Activated CD4-positive, alpha-beta T cell treated with anti-CD3 and anti-CD28 coated beads, Interleukin-2, amount 50 U/mL, for 24 hours (primary cell): ENCODE measurements around the gene SLC6A15.

Experiments
- DNase-seq, 2 donors: peaks; one replicate each; pipeline ENCODE4 v3.0.0-alpha.2; 2020; ENCODE audit warnings: low read depth in 1 of 2, low spot score in 1 of 2

SLC6A15 gene

DNA sequence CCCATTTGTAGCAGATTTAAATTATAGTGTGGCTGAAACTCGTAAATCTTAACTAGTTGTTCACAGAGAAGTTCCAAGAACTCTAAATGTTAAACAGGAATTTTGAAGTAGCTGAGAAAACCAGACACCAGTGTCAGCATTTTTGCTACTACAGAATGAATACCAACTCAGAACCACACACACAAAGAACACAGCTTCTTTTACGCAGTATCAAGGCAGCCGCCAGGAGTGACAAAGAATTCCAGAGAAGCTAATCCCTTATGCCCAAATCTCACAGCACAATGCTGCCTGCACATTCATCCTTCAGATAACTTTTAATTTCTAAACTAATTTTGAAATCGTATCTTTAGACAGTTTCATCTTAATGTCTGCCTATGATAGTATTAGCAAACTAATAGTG is 37.4 kb downstream of the SLC6A15 start:
- no peak for DNase-seq

DNA sequence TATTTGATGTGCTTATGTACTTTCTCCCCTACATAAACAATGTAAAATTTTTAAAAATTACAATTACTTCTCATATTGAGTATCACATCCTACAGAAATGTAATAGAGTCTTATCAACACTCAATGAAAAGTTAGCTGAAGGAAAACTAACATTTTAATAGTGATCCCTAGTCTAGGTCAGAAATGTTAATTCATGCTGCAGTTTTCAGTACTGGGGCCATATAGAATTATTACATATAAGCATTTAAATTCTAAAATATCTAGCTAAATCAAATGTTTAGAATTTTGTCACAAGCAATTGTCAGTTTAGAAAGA is 37.8 kb downstream of the SLC6A15 start:
- no peak for DNase-seq

DNA sequence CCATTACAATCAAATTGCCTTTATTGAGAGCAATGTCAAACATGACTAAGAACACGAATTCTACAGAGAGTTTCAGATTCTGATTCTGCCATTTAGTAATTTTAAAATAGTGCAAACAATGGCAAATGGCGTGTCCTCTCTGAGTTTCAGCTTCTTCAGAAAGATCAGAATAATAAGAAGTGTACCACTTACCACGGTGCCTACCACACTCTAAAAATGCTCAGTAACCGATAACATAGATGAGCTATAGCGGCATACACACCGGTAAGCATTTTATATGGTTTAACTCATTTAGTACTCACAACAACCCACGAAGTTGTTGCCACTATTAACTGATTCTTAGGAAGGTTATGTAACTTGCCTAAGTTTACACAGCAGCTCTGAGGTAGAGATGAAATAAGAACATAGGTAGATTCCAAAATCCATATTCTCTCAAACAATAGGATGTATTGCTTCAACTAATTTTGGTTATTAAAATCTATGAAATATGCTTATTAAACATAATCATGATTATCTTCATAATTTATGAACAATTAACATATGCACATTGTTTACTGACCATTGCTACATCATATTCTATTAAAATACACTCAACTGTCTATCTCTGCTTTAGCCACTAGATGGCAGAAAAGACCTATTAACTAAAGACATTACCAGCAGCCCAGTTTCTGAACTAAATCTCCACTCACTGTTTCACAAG is 38.3 kb downstream of the SLC6A15 start:
- DNase-seq, result no peak

DNA sequence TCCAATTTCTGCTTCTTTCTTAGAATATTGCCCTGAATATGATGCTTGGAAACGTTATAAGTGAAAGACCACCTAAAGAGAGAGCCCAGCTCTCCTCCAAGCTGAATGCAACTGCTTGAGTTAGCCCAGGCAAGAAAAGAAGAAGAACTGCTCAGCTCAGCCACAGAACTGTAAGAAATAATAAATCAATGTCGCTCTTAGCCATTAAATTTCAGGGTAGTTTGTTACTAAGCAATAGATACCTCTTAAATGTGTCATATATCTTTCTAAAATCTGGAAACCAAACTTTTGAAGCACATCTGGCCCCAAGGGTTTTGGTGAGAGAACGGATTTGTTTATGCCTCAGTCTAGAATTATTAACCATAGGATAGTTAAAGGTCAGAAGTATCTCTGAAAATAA is 50.4 kb downstream of the SLC6A15 start:
- no peak for DNase-seq

DNA sequence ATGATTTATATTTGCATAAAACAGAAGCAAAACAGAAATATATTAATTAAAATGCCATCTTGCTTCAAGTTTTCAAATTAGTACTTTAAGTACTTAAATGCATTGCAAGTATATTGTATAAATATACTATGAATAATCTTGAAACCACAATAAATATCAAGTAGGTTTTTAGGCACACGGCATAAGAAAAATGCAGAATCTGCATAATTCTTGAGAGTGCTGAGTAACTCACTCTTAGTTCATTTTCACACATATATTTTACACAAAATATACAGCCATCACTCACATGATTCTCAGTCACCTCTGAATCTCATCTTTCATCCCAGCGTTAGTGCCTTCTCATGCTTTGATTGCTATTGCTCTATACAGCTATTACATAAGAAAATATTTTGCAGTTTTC is 51.9 kb downstream of the SLC6A15 start:
- no peak for DNase-seq

DNA sequence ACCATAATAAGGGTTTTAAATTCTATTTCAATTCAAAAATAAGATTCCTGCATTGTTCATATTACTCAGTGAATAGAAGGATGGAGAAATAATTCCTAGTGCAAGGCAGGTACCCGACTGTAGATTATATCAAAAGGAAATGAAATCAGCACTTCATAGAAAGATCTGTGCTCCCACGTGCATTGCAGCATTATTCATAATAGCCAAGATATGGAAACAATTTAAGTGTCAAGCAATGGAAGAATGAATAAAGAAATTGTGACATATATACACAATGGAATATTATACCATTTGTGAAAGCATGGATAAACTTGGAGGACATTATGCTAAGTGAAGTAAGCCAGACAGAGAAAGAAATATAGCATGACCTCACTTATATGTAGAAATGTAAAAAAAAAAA is 53.8 kb downstream of the SLC6A15 start:
- no peak for DNase-seq

DNA sequence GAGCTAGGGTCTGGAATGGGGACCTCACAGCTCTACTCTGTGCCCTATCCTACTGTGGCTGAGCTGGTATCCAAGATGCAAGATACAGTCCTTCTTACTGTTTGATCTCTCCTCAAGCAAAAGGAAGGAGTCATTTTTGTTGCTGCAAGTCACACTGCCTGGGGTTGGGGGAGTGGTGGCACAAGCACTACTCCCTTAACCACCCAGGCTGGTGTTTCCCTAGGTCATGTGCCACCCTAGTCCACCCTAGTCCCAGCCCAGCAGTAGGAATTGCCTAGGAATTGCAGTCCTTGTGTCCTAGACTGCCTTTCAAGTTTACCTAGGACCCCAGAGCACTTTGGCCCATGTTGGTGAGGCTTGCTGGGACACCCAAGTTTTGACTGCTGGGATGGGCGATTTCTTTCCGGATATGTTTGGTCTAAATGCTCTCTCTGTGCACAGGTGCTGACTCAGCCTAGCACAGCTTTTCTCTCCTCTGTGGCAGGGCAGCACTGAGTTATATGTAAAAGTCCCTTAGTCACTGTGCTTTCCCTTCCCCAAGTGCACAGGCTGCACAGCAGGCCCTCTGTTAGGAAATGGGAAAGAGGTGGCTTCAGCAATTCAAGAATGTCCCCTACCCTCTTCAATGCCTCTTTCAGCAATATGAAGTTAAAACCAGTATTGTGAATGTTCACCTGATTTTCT is 54.9 kb downstream of the SLC6A15 start:
- DNase-seq, result no peak

DNA sequence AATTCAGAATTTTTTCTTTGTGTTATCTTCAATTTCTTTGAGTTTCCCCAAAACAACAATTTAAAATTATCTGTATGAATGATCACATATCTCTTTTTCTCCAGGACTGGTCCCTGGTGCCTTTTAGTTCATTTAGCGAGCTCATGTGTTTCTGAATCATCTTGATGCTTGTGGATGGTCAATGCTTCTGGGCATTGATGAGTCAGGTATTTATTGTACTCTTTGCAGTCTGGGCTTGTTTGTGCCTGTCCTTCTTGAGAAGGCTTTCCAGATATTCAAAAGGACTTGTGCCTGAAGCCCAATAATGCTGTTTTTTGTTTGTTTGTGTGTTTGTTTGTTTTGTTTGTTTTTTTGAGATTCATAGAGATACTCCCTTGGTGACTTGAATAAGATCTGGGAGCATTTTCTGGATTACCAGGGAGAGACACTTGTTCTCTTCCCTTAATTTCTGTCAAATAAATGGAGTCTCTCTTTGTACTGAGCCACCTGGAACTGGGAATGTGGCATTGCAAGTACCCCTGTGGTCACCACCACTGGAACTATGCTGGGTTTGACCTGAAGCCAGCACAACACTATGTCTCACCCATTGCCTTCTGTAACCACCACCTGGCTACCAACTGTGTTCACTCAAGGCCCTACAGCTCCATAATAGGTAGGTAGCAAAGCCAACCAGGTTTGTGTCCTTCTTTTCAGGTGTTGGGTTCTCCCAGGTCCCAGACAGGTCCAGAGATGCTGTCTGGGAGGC is 56.3 kb downstream of the SLC6A15 start:
- DNase-seq, result no peak

DNA sequence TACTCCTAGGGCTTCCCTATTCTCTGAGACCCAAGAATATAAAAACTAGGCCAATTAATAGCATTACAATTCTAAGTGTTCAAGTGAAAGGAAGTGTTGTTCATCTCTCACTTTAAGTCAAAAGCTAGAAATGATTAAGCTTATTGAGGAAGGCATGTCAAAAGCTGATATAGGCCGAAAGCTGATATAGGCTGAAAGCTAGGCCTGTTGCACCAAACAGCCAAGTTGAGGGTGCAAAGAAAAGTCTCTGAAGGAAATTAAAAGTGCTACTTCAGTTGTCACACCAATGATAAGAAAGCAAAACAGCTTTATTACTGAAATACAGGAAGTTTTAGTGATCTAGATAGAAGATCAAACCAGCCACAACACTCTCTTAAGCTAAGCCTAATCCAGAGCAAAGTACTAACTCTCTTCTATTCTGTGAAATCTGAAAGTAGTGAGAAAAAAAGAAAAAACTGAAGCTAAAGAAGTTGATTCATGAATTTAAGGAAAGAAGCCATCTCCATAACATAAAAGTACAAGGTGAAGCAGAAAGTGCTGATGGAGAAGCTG is 68.9 kb downstream of the SLC6A15 start:
- no peak for DNase-seq

DNA sequence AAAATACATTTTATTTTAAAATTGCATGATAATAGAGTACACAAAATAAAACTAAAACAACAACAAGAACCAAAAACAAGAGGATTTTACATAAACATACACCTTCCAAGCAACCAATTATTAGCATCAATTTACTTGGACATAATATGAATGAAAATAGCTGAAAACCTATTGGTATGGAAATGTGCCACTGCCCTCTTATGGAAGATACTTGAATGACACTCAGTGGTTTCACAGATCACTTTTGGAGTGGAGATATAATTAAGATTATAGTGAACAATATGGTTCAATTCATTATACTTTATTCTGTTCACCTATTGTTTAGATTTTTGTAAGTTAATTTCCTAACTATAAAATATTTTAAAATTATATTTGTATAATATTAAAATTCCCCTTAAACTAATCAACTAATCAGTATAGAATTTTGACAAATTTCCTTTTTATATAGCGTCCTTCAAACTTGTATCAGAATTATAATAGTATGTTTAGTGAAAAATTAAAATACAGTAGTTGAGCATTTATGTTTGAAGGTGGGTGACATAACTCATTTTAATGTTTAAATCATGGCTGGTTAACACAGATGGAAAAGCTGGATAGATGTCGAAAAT is 70.1 kb downstream of the SLC6A15 start:
- no peak for DNase-seq

DNA sequence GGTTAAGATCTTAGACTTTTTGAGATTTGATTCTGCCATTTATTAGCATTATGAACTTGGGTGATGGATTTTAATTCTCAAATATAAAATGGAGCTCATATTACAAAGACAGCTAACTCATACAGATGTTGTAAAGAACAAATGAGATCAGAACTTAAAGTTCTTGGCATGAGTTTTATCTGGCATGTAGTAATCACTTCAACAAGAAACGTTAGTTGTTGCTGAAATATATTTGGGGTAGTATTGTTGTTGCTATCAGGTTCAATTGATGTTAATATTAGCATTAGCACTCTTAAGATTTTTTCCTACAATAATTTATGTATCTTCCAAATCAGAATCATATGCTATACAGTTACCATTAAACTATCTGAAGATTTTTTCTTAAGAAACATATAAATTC is 71.0 kb downstream of the SLC6A15 start:
- no peak for DNase-seq

DNA sequence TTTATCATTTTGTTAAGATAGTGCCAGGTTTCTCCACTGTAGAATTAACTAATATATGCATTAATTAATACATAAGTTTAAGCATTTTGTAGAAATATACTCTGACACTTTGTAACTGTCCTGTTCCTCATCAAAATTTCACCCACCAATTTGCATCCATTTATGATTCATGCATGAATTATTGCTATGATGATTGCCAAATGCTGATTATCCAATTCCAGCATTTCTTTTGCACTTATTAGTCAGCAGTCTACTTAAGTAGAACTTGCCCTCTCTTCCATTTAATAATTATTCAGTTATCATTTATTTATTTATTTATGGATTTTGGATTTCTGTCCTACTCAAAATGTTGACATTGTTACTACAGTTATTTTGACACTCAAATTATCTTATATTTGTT is 72.2 kb downstream of the SLC6A15 start:
- no peak for DNase-seq

DNA sequence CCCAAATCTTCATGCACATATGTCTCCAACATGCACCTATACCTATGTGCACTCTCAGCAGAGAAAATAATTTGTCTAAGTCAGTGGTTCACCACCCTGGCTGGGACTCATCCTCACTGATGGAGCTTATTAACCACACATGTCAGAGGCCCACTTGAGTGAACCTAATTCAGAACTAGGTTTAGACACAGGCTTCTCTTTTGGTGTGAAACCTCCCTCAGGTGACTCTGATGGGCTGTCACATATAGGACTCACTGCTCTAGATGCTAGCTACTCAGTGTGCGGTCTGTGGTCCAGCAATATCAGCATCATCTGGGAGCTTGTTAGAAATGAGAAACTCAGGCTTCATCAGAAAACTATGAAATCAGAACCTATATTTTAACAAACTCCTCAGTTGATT is 85.7 kb downstream of the SLC6A15 start:
- no peak for DNase-seq

DNA sequence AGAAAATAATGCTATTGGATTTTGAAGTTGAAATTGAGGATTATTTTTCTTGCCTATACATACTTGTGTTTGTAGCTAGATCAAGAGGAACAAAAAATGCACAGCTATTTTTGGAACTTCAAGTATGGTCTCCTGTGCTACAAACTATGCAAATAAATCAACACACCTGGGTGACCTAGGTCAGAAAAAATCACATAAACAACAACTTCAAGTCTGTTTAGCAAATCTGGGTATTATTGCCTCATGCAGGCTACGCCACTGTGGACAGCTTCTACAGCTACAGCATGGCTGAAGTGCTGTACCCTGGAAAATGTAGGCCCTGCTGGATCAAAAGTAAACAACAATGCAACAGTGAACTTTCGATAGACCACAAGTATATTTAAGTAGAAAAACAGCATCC is 87.5 kb downstream of the SLC6A15 start:
- no peak for DNase-seq

DNA sequence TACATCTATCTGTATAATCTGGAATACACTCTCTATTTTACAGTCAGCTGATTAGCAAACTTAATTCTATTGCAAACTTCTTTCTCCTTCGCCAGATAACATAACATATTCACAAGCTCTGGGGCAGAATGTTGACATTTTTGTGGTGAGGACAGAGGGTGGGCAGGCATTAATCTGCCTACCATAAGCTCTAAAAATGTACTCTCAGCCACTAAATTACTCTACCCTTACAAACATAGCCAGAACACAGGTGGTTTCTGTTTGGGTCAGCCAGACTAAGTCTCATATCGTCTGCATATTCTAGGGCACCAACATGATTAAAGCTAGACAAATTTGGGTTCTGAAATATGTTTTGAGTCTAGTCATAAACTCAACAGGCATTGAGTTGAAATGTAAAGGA is 90.1 kb downstream of the SLC6A15 start:
- no peak for DNase-seq

DNA sequence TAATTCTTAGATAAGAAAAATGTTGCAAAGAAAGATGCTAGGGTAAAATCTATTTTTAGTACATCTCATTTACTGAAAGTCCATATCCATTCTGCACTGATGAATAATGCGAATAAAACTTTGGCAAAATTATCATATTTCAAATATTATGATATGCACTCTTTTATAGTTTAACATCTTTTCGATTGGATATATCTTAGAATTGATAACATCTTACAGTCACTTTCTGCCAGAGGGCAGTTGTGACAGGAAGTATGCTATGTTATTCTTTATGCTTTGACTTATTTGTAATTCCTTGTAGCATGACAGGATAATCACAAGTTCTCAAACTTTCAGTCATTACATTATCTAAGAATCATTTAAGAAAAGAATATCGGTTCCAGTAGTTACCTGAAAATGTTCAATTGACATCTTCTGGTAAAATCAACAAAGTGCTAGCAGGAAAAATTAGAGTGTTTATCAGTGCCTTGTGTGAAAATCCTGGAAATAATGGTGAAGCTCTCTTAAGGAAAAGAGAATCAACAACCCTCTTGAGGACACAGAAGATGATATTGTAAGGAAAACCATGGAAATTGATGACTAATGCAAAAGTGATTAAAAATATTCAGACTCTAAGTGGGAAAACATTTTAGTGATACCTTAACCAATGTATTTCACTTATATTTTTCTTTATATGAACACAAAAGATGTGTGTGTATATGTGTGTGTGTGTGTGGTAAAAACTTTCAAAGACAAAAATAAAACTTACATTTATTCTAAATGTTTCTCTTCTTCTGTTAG is 95.5 kb downstream of the SLC6A15 start:
- no peak for DNase-seq

DNA sequence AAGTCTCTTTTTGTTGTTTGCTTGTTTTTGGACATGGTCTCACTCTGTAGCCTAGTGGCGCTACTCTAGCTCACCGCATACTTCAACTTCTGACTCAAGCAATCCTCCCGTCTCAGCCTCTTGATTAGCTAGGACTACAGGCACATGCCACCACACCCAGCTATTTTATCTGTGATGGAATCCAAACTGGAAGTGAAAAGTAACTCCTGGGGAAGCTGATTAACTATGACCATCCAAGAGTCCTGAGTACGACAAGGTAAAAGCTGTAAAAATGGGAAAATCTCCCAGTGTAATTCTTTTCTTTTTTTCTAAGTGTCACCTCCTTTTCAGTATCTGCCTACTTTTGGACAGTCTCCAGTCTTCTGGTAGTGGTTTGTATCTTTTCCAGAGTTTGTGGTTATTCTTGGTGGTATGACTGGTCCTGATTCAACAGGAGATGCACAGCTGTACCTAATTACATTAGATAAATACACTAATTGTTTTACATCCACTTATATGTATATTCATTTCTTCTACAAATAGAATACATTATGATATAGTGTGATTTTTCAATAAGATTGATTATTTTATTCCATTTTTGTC is 97.8 kb downstream of the SLC6A15 start:
- DNase-seq, result no peak

DNA sequence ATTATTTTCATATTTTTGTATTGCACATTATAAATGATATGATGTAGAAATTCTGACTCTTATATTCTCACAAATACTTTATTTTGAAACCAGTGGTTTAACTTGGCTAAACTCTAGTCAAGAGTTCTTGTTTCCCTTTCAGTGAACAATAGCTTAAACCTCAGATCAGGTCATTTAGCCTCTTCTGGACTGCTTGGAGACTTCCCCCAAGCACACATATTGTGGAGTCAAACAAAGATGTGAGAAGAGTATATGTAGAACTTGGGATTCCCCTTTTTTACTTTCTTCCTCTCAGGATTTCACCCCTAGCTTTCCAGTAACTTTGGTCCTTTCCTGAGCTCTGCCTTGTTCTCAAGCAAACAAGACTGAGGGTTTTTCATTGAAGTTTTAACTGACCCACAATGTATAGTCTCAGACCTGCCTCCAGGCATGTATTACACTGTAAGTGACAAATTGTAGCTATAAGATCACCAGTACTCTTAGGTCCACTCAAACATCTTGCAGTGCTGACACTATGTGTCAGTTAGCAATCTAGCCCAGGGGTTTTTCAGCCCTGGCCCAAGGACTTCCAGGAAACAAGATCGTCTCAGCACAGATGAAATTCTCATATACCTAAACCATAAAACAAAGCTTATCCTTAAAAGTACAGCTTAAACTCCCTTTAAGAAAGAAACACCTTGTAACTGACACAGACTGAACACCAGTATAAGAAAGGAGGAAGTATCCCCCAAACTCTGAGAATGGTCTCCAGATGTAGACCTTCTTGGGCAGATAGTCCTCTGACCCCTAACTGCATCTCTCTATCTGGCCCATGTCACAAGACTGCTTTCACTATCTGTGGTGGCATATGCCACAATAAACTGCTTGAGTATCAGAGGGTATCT is 98.6 kb downstream of the SLC6A15 start:
- DNase-seq, result no peak

DNA sequence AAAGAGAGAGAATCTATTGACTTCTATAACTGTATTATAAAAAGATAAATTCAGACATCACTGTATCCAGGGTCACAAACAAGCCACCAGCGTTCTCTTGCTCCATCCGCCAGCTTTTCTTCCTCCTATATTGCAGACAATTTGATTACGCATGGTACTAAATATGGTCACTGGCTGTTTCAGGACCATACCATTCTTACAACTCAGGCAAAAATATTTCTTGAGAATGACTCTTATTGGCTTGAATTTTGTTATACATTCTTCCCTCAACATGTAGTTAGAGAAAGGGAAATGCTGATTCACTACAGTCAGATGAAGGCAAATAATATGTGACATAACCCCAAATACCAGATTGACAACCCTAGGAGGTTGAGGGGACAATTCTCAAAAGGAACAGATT is 101.3 kb downstream of the SLC6A15 start:
- DNase-seq, result no peak

DNA sequence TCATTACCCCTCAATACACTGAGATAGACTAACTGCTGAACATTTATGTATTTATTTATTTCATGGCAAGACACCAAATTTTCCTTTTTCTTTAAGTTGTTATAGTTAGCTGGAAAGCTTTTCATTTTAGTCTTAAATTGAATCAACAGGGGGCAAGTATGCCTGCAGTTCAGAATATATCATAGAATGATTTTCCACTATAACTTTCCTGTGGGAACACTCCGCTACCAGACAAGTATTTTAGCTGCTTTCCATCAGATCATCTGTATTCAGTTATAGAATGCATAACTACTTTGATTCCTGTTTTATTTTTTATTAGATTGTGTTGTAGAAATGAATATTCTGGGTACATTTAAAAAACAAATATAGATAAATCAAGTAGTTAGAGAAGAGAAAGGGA is 102.0 kb downstream of the SLC6A15 start:
- DNase-seq, result no peak
